HepG2 (cell line): ENCODE data around the gene PPP1CA. TPM values are rescaled to one million over a fixed set of nuclear protein-coding genes. Genes with fewer than 3 reads are reported as not detected.

ENCODE experiments used
- BCL6 ChIP-seq: IDR thresholded peaks from 2 replicates; pipeline ENCODE4 v1.6.1; 2016; ENCODE audit warnings: missing genetic modification reagents, missing compliant biosample characterization
- CBX1 ChIP-seq: IDR thresholded peaks from one replicate; pipeline ENCODE4 v1.6.1; 2016; ENCODE audit warnings: antibody characterized with exemption, low read depth
- CCDC6 ChIP-seq: sonication (generic); formaldehyde crosslinking; IDR thresholded peaks from 2 replicates; pipeline ENCODE4 v1.8.1; 2022; ENCODE audit warnings: mild to moderate bottlenecking, missing genetic modification reagents, moderate library complexity
- CREB1 ChIP-seq, 2 experiments: fragments of 450-650 bp in 1 of 2; IDR thresholded peaks; 2 replicates each; pipeline ENCODE4 v1.6.1; 2016 to 2017; ENCODE audit warnings: control low read depth in 1 of 2, mild to moderate bottlenecking in 1 of 2, missing compliant biosample characterization in 1 of 2, missing genetic modification characterization in 1 of 2
- EED ChIP-seq: sonication (generic); formaldehyde crosslinking; IDR thresholded peaks from 2 replicates; pipeline ENCODE4 v1.5.0; 2020; ENCODE audit warnings: mild to moderate bottlenecking, missing genetic modification reagents
- GATAD2A ChIP-seq: IDR thresholded peaks from 2 replicates; pipeline ENCODE4 v1.6.1; 2016
- IKZF1 ChIP-seq: fragments of 450-650 bp; IDR thresholded peaks from 2 replicates; pipeline ENCODE4 v1.7.1; 2016
- KLF16 ChIP-seq, 2 experiments: sonication (generic) in 1 of 2; formaldehyde crosslinking in 1 of 2; IDR thresholded peaks; 2 replicates each; pipeline versions ENCODE4 v1.6.1 to v1.8.0; 2016 to 2023; ENCODE audit warnings: missing genetic modification reagents in 2 of 2, missing compliant biosample characterization in 1 of 2
- KMT2B ChIP-seq: IDR thresholded peaks from 2 replicates; pipeline ENCODE4 v1.6.1; 2016; ENCODE audit warnings: missing genetic modification reagents, missing compliant biosample characterization
- MXD3 ChIP-seq: IDR thresholded peaks from 2 replicates; pipeline ENCODE4 v1.6.1; 2016; ENCODE audit warnings: mild to moderate bottlenecking, missing biosample characterization, missing genetic modification reagents
- RBM39 ChIP-seq: fragments of 200-400 bp; formaldehyde crosslinking; IDR thresholded peaks from one replicate; pipeline ENCODE4 v1.6.1; 2018; ENCODE audit warnings: antibody characterized with exemption, mild to moderate bottlenecking, low read depth, low read length; ENCODE audit not compliant: poor library complexity, severe bottlenecking
- SP1 ChIP-seq, 2 experiments: fragments of 450-650 bp in 1 of 2; sonication (generic) in 1 of 2; formaldehyde crosslinking in 1 of 2; IDR thresholded peaks; 2 replicates each; pipeline versions ENCODE4 v1.4.0 to v1.6.1; 2016 to 2020; ENCODE audit warnings: missing genetic modification reagents in 1 of 2
- SP4 ChIP-seq: sonication (generic); formaldehyde crosslinking; IDR thresholded peaks from 2 replicates; pipeline ENCODE4 v1.8.1; 2023; ENCODE audit warnings: mild to moderate bottlenecking, missing genetic modification reagents
- TCF12 ChIP-seq, 2 experiments: fragments of 450-650 bp in 1 of 2; sonication (generic) in 1 of 2; formaldehyde crosslinking in 1 of 2; IDR thresholded peaks; 2 replicates each; pipeline versions ENCODE4 v1.6.1 to v1.8.0; 2017 to 2022; ENCODE audit warnings: antibody characterized with exemption in 1 of 2, mild to moderate bottlenecking in 1 of 2, missing genetic modification reagents in 1 of 2, moderate library complexity in 1 of 2
- YEATS4 ChIP-seq: sonication (generic); formaldehyde crosslinking; IDR thresholded peaks from 2 replicates; pipeline ENCODE4 v1.4.0; 2020; ENCODE audit warnings: missing genetic modification reagents, borderline replicate concordance
- ZFY ChIP-seq: sonication (generic); formaldehyde crosslinking; IDR thresholded peaks from 2 replicates; pipeline ENCODE4 v1.4.0; 2020; ENCODE audit warnings: missing genetic modification reagents
- ZNF10 ChIP-seq: sonication (generic); formaldehyde crosslinking; IDR thresholded peaks from 2 replicates; pipeline ENCODE4 v1.4.0; 2020; ENCODE audit warnings: mild to moderate bottlenecking, low read depth, missing genetic modification reagents, borderline replicate concordance
- ZNF331 ChIP-seq: sonication (generic); formaldehyde crosslinking; IDR thresholded peaks from 2 replicates; pipeline ENCODE4 v1.4.0; 2020; ENCODE audit warnings: missing genetic modification reagents
- ZNF441 ChIP-seq: sonication (generic); formaldehyde crosslinking; IDR thresholded peaks from 2 replicates; pipeline ENCODE4 v1.7.0; 2021; ENCODE audit warnings: missing genetic modification reagents, borderline replicate concordance
- ZNF558 ChIP-seq: sonication (generic); formaldehyde crosslinking; IDR thresholded peaks from 2 replicates; pipeline ENCODE4 v1.9.0; 2022; ENCODE audit warnings: mild to moderate bottlenecking, missing genetic modification reagents, borderline replicate concordance
- ZNF605 ChIP-seq: sonication (generic); formaldehyde crosslinking; IDR thresholded peaks from 2 replicates; pipeline ENCODE4 v1.8.0; 2022; ENCODE audit warnings: mild to moderate bottlenecking, missing genetic modification reagents
- ZNF720 ChIP-seq: sonication (generic); formaldehyde crosslinking; IDR thresholded peaks from 2 replicates; pipeline ENCODE4 v1.4.0; 2020; ENCODE audit warnings: missing genetic modification reagents
- polyA plus RNA-seq, 8 experiments: library from polyadenylated mRNA; depleted of rRNA in 3 of 8; stranded (reverse) in 7 of 8; unstranded in 1 of 8; fragments of >200 nt; fragmentation: Illumina TruSeq in 4 of 8; extraction: Trizol in 4 of 8; gene quantifications; 2 replicates each; pipeline versions ENCODE4 v1.2.1 to v1.2.3, GENCODE V29; 2011 to 2016; ENCODE audit warnings: low read depth in 4 of 8, missing spikeins in 1 of 8, mixed read lengths in 1 of 8; ENCODE audit not compliant: insufficient read depth in 1 of 8
- total RNA-seq, 5 experiments: library from RNA; depleted of rRNA; stranded (reverse); fragments of >200 nt; fragmentation: Illumina TruSeq; extraction: Trizol; gene quantifications; 2 replicates each; pipeline ENCODE4 v1.2.3, GENCODE V29; 2016; ENCODE audit warnings: low read depth in 1 of 5
- TF ChIP-seq, protein P1 (sequence below): fragments of 450-650 bp; IDR thresholded peaks from 2 replicates; pipeline ENCODE4 v1.6.1; 2017; ENCODE audit warnings: mild to moderate bottlenecking
- TF ChIP-seq, protein P2 (sequence below), 2 experiments: sonication (generic) in 1 of 2; formaldehyde crosslinking in 1 of 2; IDR thresholded peaks; 2 replicates each; pipeline versions ENCODE4 v1.5.1 to v1.6.1; 2011 to 2020; ENCODE audit warnings: borderline replicate concordance in 1 of 2, low read depth in 1 of 2, low read length in 1 of 2, mild to moderate bottlenecking in 1 of 2, missing genetic modification reagents in 1 of 2, moderate library complexity in 1 of 2

The PPP1CA gene
- total and polyA plus RNA-seq, 2 of the 13 experiments (the other 11 are each of a cell fraction or from before 2014, with no cell fraction given), result 149 to 170 TPM

- TF ChIP-seq, protein P1, sequence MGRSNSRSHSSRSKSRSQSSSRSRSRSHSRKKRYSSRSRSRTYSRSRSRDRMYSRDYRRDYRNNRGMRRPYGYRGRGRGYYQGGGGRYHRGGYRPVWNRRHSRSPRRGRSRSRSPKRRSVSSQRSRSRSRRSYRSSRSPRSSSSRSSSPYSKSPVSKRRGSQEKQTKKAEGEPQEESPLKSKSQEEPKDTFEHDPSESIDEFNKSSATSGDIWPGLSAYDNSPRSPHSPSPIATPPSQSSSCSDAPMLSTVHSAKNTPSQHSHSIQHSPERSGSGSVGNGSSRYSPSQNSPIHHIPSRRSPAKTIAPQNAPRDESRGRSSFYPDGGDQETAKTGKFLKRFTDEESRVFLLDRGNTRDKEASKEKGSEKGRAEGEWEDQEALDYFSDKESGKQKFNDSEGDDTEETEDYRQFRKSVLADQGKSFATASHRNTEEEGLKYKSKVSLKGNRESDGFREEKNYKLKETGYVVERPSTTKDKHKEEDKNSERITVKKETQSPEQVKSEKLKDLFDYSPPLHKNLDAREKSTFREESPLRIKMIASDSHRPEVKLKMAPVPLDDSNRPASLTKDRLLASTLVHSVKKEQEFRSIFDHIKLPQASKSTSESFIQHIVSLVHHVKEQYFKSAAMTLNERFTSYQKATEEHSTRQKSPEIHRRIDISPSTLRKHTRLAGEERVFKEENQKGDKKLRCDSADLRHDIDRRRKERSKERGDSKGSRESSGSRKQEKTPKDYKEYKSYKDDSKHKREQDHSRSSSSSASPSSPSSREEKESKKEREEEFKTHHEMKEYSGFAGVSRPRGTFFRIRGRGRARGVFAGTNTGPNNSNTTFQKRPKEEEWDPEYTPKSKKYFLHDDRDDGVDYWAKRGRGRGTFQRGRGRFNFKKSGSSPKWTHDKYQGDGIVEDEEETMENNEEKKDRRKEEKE, result no peak
- peak; percentile 46 for TF ChIP-seq SP4
- peak; percentile 42 for TF ChIP-seq CBX1
- TF ChIP-seq TCF12 (IDR thresholded peaks at IDR 0.05), result no peak
- no peak; the same call in 1 of the 2 replicates for TF ChIP-seq TCF12 (CRISPR knock-in tag; IDR thresholded peaks at IDR 0.05)
- 0 out of 2 replicates have a peak, but pooled peaks have one; percentile 53 for TF ChIP-seq CCDC6 (CRISPR knock-in tag)
- TF ChIP-seq KMT2B (CRISPR knock-in tag), result no peak
- no peak; the same call in none of the 2 replicates for TF ChIP-seq ZNF331 (CRISPR knock-in tag)
- TF ChIP-seq EED (CRISPR knock-in tag), result no peak
- TF ChIP-seq RBM39, result no peak
- TF ChIP-seq SP1 (IDR thresholded peaks at IDR 0.05), result no peak
- TF ChIP-seq SP1 (CRISPR knock-in tag; IDR thresholded peaks at IDR 0.05), result 0 out of 2 replicates have a peak, but pooled peaks have one; percentile 14
- TF ChIP-seq ZFY, result no peak; the same call in 1 of the 2 replicates
- TF ChIP-seq KLF16 (CRISPR knock-in tag; IDR thresholded peaks at IDR 0.05), result peak in 1 of 2 experiments; percentile 87; a peak in 2 of 4 replicates
- TF ChIP-seq CREB1 (IDR thresholded peaks at IDR 0.05), result peak; percentile 63
- peak; percentile 74 for TF ChIP-seq CREB1 (CRISPR knock-in tag; IDR thresholded peaks at IDR 0.05)
- TF ChIP-seq ZNF441 (CRISPR knock-in tag), result peak; percentile 29; the same call in 1 of the 2 replicates
- peak; percentile 91 for TF ChIP-seq BCL6 (CRISPR knock-in tag)
- TF ChIP-seq MXD3, result peak; percentile 56; the same call in 1 of the 2 replicates
- TF ChIP-seq, protein P2, sequence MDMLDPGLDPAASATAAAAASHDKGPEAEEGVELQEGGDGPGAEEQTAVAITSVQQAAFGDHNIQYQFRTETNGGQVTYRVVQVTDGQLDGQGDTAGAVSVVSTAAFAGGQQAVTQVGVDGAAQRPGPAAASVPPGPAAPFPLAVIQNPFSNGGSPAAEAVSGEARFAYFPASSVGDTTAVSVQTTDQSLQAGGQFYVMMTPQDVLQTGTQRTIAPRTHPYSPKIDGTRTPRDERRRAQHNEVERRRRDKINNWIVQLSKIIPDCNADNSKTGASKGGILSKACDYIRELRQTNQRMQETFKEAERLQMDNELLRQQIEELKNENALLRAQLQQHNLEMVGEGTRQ (IDR thresholded peaks at IDR 0.05; ENCODE audit: low read depth, low read length), result no peak
- TF ChIP-seq, protein P2 (CRISPR knock-in tag; IDR thresholded peaks at IDR 0.05; ENCODE audit: borderline replicate concordance), result no peak; the same call in 1 of the 2 replicates
- TF ChIP-seq YEATS4, result peak; percentile 36; the same call in 1 of the 2 replicates
- TF ChIP-seq GATAD2A (CRISPR knock-in tag), result peak; percentile 85
- peak; percentile 60 for TF ChIP-seq ZNF605 (CRISPR knock-in tag)
- TF ChIP-seq ZNF558, result no peak
- no peak for TF ChIP-seq IKZF1
- no peak for TF ChIP-seq ZNF720 (CRISPR knock-in tag)
- TF ChIP-seq ZNF10 (CRISPR knock-in tag), result no peak
Measured at GRCh38 chr11:67354075-67355022, 47.3 kb downstream of the PPP1CA start (continued).
